ENCODE results near the gene PRRC1.

- TF ChIP-seq, protein P1, sequence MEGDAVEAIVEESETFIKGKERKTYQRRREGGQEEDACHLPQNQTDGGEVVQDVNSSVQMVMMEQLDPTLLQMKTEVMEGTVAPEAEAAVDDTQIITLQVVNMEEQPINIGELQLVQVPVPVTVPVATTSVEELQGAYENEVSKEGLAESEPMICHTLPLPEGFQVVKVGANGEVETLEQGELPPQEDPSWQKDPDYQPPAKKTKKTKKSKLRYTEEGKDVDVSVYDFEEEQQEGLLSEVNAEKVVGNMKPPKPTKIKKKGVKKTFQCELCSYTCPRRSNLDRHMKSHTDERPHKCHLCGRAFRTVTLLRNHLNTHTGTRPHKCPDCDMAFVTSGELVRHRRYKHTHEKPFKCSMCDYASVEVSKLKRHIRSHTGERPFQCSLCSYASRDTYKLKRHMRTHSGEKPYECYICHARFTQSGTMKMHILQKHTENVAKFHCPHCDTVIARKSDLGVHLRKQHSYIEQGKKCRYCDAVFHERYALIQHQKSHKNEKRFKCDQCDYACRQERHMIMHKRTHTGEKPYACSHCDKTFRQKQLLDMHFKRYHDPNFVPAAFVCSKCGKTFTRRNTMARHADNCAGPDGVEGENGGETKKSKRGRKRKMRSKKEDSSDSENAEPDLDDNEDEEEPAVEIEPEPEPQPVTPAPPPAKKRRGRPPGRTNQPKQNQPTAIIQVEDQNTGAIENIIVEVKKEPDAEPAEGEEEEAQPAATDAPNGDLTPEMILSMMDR (IDR thresholded peaks at IDR 0.05 in 4 of 5, conservative IDR thresholded peaks at IDR 0.05 in 1 of 5), result no peak
- TF ChIP-seq POLR2A (IDR thresholded peaks at IDR 0.05), result no peak
Observed at GRCh38 chr5:127556609-127557334, 39.3 kb downstream of the PRRC1 start.
